Suprapubic skin (tissue), 4 donors: Measurements from ENCODE around the gene SCN2A.

ENCODE experiments used
- EP300 ChIP-seq: sonication (generic); formaldehyde crosslinking; IDR thresholded peaks from one replicate; pipeline ENCODE4 v1.6.1; 2017; ENCODE audit warnings: antibody characterized with exemption
- POLR2A ChIP-seq, 2 donors: fragments of 450-650 bp; IDR thresholded peaks; one replicate each; pipeline ENCODE4 v1.6.1; 2017; ENCODE audit warnings: antibody characterized with exemption in 2 of 2, mild to moderate bottlenecking in 2 of 2, moderate library complexity in 2 of 2
- POLR2AphosphoS5 ChIP-seq, 3 donors: sonication (generic); formaldehyde crosslinking; IDR thresholded peaks; one replicate each; pipeline ENCODE4 v1.6.1; 2017; ENCODE audit warnings: antibody characterized with exemption in 3 of 3
- TF ChIP-seq, protein P1 (sequence below), 2 donors: fragments of 200-600 bp in 1 of 2; fragments of 450-650 bp in 1 of 2; sonication (generic) in 1 of 2; IDR thresholded peaks; one replicate each; pipeline ENCODE4 v1.5.1; 2016 to 2019; ENCODE audit warnings: antibody characterized with exemption in 2 of 2, mild to moderate bottlenecking in 1 of 2, moderate library complexity in 1 of 2

DNA sequence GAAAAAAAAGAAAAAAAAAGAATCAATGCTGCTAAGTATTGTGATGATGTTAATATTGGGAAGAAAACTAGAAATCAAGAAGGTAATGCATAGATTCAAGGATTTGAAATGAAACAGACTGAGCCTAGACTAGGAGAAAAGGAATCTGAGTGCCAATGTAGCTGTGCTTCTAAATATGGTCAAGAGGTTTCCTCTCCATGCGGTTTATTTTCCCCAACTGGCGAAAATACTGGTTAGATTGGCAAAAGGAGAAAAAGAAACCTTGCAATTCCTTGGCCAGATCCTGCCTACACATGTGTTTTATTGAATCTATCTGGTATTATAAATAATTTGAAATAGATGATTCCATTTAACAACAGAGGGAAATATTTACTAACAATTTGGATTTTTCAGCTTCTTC is 41.0 kb upstream of the SCN2A start:
- TF ChIP-seq, protein P1, sequence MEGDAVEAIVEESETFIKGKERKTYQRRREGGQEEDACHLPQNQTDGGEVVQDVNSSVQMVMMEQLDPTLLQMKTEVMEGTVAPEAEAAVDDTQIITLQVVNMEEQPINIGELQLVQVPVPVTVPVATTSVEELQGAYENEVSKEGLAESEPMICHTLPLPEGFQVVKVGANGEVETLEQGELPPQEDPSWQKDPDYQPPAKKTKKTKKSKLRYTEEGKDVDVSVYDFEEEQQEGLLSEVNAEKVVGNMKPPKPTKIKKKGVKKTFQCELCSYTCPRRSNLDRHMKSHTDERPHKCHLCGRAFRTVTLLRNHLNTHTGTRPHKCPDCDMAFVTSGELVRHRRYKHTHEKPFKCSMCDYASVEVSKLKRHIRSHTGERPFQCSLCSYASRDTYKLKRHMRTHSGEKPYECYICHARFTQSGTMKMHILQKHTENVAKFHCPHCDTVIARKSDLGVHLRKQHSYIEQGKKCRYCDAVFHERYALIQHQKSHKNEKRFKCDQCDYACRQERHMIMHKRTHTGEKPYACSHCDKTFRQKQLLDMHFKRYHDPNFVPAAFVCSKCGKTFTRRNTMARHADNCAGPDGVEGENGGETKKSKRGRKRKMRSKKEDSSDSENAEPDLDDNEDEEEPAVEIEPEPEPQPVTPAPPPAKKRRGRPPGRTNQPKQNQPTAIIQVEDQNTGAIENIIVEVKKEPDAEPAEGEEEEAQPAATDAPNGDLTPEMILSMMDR (IDR thresholded peaks at IDR 0.05): no peak
- TF ChIP-seq EP300 (no peak), POLR2AphosphoS5 (IDR thresholded peaks at IDR 0.05) (no peak), POLR2A (IDR thresholded peaks at IDR 0.05) (no peak)
